Hepatocyte (in vitro differentiated cells): ENCODE results near the gene PAM.

Experiments
- EZH2 ChIP-seq: fragments of 200-600 bp; sonication (generic); IDR thresholded peaks from 2 replicates; pipeline ENCODE4 v1.6.1; 2016; ENCODE audit warnings: antibody characterized with exemption, mild to moderate bottlenecking, borderline replicate concordance
- TF ChIP-seq, protein P1 (sequence below): fragments of 200-600 bp; sonication (generic); IDR thresholded peaks from 2 replicates; pipeline ENCODE4 v1.5.1; 2016; ENCODE audit warnings: antibody characterized with exemption, mild to moderate bottlenecking; ENCODE audit not compliant: poor library complexity

DNA sequence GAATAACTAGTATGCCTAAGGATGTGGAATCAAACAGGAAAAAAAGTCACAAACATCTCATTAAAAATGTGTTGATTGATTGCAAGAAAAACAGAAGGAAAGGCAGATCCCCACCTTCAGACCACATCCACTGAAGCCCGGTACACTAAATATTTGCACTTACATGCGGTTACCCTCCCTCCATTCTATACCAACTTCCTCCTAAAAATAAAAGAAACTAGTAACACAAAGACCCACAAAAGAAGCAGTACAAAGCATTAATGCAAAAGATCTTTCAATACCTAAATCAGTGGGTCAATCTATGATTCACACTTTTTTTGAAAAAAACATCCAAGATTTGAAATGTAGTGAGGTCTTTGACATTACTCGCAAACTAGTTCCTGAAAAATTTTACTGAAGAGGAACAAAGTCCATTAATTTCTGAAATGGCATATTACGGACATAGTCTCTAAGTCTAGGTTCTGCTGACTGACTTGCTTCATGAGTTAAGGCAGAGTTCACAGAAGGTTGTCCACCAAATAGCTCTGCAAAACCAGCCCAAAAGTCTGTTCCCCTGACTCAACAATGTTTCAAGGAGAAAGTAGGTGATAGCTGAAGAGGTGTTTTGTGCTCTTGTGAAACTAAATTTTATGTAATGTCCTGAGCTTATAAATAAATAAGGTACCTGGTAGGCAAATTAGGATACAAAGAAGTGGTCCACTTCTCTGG, 100.7 kb downstream of the PAM start:
- TF ChIP-seq, protein P1, sequence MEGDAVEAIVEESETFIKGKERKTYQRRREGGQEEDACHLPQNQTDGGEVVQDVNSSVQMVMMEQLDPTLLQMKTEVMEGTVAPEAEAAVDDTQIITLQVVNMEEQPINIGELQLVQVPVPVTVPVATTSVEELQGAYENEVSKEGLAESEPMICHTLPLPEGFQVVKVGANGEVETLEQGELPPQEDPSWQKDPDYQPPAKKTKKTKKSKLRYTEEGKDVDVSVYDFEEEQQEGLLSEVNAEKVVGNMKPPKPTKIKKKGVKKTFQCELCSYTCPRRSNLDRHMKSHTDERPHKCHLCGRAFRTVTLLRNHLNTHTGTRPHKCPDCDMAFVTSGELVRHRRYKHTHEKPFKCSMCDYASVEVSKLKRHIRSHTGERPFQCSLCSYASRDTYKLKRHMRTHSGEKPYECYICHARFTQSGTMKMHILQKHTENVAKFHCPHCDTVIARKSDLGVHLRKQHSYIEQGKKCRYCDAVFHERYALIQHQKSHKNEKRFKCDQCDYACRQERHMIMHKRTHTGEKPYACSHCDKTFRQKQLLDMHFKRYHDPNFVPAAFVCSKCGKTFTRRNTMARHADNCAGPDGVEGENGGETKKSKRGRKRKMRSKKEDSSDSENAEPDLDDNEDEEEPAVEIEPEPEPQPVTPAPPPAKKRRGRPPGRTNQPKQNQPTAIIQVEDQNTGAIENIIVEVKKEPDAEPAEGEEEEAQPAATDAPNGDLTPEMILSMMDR = no peak
- no peak for TF ChIP-seq EZH2
